ENCODE results near the gene CREBBP. TPM values are rescaled to one million over a fixed set of nuclear protein-coding genes. Genes with fewer than 3 reads are reported as not detected.

CREBBP gene
- total RNA-seq, 1 experiment from 2014 or later: 79.1 TPM

DNA sequence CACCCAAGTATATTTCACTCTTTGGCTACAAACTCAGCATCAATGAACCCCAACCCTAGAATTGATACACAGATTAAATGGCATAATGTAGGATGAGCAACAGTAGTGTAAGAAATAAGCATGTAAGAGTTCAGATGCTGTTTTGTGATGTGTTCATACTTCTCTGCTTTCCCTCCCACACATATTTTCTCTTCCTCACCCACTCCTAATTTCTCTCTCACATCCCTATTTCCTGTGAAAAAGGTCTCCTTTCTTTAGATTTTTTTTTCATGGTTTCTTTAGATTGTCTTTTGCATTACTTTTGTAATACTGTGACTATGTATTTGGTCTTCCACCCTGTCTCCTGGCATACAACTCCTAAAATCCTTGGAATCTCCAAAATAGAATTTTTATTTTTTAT, 21.7 kb downstream of the CREBBP start:
- H3K27ac ChIP-seq (ENCODE audit: insufficient read length, low read depth, low read length): no peak overlapping the region
- no peaks in the 10 kb centered on the region for H3K23me2 ChIP-seq (ENCODE audit: insufficient read length, low read depth, low read length, poor library complexity, severe bottlenecking)
- no peak overlapping the region for H3K4me3 Mint-ChIP-seq
- H3K4me1 ChIP-seq (ENCODE audit: insufficient read depth, low read length): peaks cover 7% of the 10 kb centered on the region
- H3K9ac ChIP-seq (ENCODE audit: extremely low read depth, insufficient read length, low read length): no peak overlapping the region
- no peak overlapping the region for H3K4me2 ChIP-seq (ENCODE audit: insufficient read depth, insufficient read length, low read length)
- no peak overlapping the region for H3K14ac ChIP-seq (ENCODE audit: insufficient read depth, low read length)
- no peak overlapping the region for H4K91ac ChIP-seq (ENCODE audit: insufficient read length, low read depth, low read length)
- H3K4me1 Mint-ChIP-seq: peaks cover 50 to 54% of the 10 kb centered on the region in 2 experiments
- H3K9me3 Mint-ChIP-seq: no peaks in the 10 kb centered on the region
- no peak overlapping the region for H2BK20ac ChIP-seq (ENCODE audit: low read depth, low read length, poor library complexity, severe bottlenecking)
- H3K27ac Mint-ChIP-seq: peak overlapping the region in 1 of 3 experiments; percentile 50; a peak in 1 of 7 replicates
- no peak overlapping the region for H4K5ac ChIP-seq (ENCODE audit: insufficient read length, low read depth, low read length)
- H2AK5ac ChIP-seq (ENCODE audit: insufficient read length, low read length): no peak overlapping the region
- peaks cover 40% of the 10 kb centered on the region; the same call in 1 of the 2 replicates for H3K79me2 ChIP-seq (ENCODE audit: insufficient read depth, low read length)
- H2AFZ ChIP-seq (ENCODE audit: low read length): no peak overlapping the region
- no peaks in the 10 kb centered on the region for H3K27me3 Mint-ChIP-seq (ENCODE audit: low read depth)
- no peak overlapping the region for H4K8ac ChIP-seq (replicated peaks; ENCODE audit: insufficient read length, low read depth, low read length)
- no peak overlapping the region for H2BK15ac ChIP-seq (ENCODE audit: low read depth, low read length)
- no peak overlapping the region for H2BK12ac ChIP-seq (ENCODE audit: insufficient read length, low read depth, low read length)
- peaks cover 17% of the 10 kb centered on the region for H3K79me1 ChIP-seq (ENCODE audit: insufficient read depth, low read depth, low read length, poor library complexity, severe bottlenecking)
- no peak overlapping the region for H3K4ac ChIP-seq (ENCODE audit: low read depth, low read length)
- TF ChIP-seq, protein P1, sequence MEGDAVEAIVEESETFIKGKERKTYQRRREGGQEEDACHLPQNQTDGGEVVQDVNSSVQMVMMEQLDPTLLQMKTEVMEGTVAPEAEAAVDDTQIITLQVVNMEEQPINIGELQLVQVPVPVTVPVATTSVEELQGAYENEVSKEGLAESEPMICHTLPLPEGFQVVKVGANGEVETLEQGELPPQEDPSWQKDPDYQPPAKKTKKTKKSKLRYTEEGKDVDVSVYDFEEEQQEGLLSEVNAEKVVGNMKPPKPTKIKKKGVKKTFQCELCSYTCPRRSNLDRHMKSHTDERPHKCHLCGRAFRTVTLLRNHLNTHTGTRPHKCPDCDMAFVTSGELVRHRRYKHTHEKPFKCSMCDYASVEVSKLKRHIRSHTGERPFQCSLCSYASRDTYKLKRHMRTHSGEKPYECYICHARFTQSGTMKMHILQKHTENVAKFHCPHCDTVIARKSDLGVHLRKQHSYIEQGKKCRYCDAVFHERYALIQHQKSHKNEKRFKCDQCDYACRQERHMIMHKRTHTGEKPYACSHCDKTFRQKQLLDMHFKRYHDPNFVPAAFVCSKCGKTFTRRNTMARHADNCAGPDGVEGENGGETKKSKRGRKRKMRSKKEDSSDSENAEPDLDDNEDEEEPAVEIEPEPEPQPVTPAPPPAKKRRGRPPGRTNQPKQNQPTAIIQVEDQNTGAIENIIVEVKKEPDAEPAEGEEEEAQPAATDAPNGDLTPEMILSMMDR (conservative IDR thresholded peaks at IDR 0.05): no peak
- H3K27me3 ChIP-seq (ENCODE audit: insufficient read depth, low read length): no peaks in the 10 kb centered on the region
- H2BK120ac ChIP-seq (ENCODE audit: low read depth, low read length, poor library complexity, severe bottlenecking): no peak overlapping the region
- H3K18ac ChIP-seq (ENCODE audit: insufficient read length, low read depth, low read length): no peak overlapping the region
- no peak overlapping the region for H2BK5ac ChIP-seq (ENCODE audit: insufficient read length, low read length)
- no peak overlapping the region for H3K23ac ChIP-seq (ENCODE audit: insufficient read length, low read depth, low read length)
- no peaks in the 10 kb centered on the region for H4K20me1 ChIP-seq (ENCODE audit: control insufficient read depth, insufficient read depth, insufficient read length)
- H3K36me3 Mint-ChIP-seq (ENCODE audit: insufficient read depth in 1 of 3, low read depth in 3 of 3): no peaks in the 10 kb centered on the region; a peak in 1 of 7 replicates
- H3K56ac ChIP-seq (ENCODE audit: insufficient read length, low read depth, low read length): no peak overlapping the region
- DNase-seq: no peak
- H3T11ph ChIP-seq (ENCODE audit: low read length): no peak overlapping the region
- no peaks in the 10 kb centered on the region for H3K9me3 ChIP-seq (ENCODE audit: control insufficient read depth, low read depth, low read length)

Data from H9 (cell line).